SK-N-SH (cell line): ENCODE results near the gene ADGRL3.

ENCODE experiments used
- CTCF ChIP-seq: fragments of 200-600 bp; sonication (generic); IDR thresholded peaks from 2 replicates; pipeline ENCODE4 v1.6.1; 2017; ENCODE audit warnings: antibody characterized with exemption, mild to moderate bottlenecking, moderate library complexity
- FOXM1 ChIP-seq: IDR thresholded peaks from 2 replicates; pipeline ENCODE4 v1.4.0; 2012; ENCODE audit warnings: low read depth, mild to moderate bottlenecking
- GABPA ChIP-seq: IDR thresholded peaks from 2 replicates; pipeline ENCODE4 v1.4.0; 2012; ENCODE audit warnings: low read depth, mild to moderate bottlenecking
- MAX ChIP-seq: IDR thresholded peaks from 2 replicates; pipeline ENCODE4 v1.4.0; 2012; ENCODE audit warnings: low read depth
- NRF1 ChIP-seq: IDR thresholded peaks from 2 replicates; pipeline ENCODE4 v1.6.1; 2012; ENCODE audit warnings: low read depth, mild to moderate bottlenecking, low read length
- PBX3 ChIP-seq: IDR thresholded peaks from 2 replicates; pipeline ENCODE4; 2012
- RXRA ChIP-seq: IDR thresholded peaks from 2 replicates; pipeline ENCODE4 v1.4.0; 2012; ENCODE audit warnings: low read depth, mild to moderate bottlenecking, borderline replicate concordance
- SIN3A ChIP-seq: IDR thresholded peaks from 2 replicates; pipeline ENCODE4 v1.6.1; 2012; ENCODE audit warnings: low read depth, mild to moderate bottlenecking, low read length, moderate library complexity, borderline replicate concordance
- SMC3 ChIP-seq: IDR thresholded peaks from 2 replicates; pipeline ENCODE4 v1.6.1; 2012; ENCODE audit warnings: low read depth, low read length, improper control_type of control experiment
- TEAD4 ChIP-seq: IDR thresholded peaks from 2 replicates; pipeline ENCODE4 v1.4.0; 2012; ENCODE audit warnings: mild to moderate bottlenecking, borderline replicate concordance; ENCODE audit not compliant: insufficient read depth

DNA sequence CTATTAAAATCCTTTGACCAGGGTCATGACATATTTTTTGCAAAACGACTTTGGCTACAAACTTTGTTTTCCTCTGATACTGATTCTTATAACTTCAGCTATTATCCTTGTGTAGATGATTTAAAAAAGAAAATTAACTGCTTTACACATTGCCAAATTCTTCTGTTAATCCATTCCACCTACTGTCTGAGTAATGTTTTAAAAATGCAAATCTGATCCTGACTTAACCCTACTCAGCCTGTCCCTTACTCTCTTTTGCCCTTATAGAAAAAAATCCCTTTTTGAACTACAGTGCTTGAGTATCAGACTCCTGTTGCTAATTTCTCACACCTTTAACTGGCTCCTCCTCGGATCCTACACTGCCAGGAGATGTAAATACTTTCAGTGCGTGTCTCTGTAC is 723.1 kb downstream of the ADGRL3 start:
- TF ChIP-seq CTCF, result no peak
- no peak for TF ChIP-seq MAX
- TF ChIP-seq FOXM1, result no peak
- TF ChIP-seq SMC3, result no peak
- TF ChIP-seq GABPA, result no peak
- TF ChIP-seq SIN3A, result no peak
- no peak for TF ChIP-seq TEAD4
- no peak for TF ChIP-seq RXRA
- no peak for TF ChIP-seq PBX3
- no peak for TF ChIP-seq NRF1
